Measurements from ENCODE around the gene CLPSL2. TPM values are rescaled to one million over a fixed set of nuclear protein-coding genes. Genes with fewer than 3 reads are reported as not detected.

CLPSL2 gene
- total and polyA plus RNA-seq, 10 of the 15 experiments (the other 5 are each of a cell fraction or from before 2014, with no cell fraction given), result 0.32 to 1.3 TPM; not detected in 8

DNA sequence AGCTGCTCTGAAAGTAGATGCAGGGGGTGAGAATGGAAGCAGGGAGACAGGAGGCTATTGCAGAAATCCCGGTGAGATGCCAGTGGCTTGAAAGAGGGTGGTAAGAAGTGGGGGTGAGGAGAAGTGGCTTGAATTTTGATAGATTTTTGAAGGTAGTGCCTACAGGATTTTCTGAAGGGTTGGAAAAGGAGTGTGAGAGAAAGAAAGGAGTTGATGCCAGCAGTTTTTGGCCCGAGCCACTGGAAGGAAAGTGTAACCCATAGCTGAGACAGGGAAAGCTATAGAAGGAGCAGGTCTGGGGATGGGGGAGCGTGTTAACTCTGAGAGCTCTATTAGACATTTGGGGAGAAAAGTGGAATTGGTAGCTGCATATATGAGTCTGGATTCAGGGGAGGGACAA is 29.9 kb upstream of the CLPSL2 start:
- Histone ChIP-seq H3K36me3 (ENCODE audit: control insufficient read depth in 2 of 2, insufficient read depth in 2 of 2, low read length in 1 of 2) (no peaks in the 10 kb centered on the region), H3K27me3 (replicated peaks in 1 of 2; ENCODE audit: control insufficient read depth in 2 of 2, insufficient read depth in 2 of 2, low read length in 1 of 2) (no peaks in the 10 kb centered on the region), H3K27ac (ENCODE audit: control insufficient read depth, insufficient read depth) (no peak overlapping the region), H3K4me2 (ENCODE audit: control insufficient read depth, insufficient read depth) (no peak overlapping the region), H2AFZ (ENCODE audit: control insufficient read depth, low read depth, low read length) (no peak overlapping the region), H3K9ac (ENCODE audit: control insufficient read depth, insufficient read depth, low read length) (no peak overlapping the region), H3K9me3 (replicated peaks; ENCODE audit: control insufficient read depth, insufficient read depth, low read length) (peaks cover 2% of the 10 kb centered on the region; the same call in 2 of the 3 replicates), H3K4me3 (no peak overlapping the region), H4K20me1 (ENCODE audit: control insufficient read depth, insufficient read depth) (no peaks in the 10 kb centered on the region), H3K4me1 (ENCODE audit: control insufficient read depth, insufficient read depth, low read length) (no peaks in the 10 kb centered on the region), H3K79me2 (ENCODE audit: control insufficient read depth, insufficient read depth, low read length) (no peaks in the 10 kb centered on the region)
- ATAC-seq (no peak), FAIRE-seq (no peak), DNase-seq (ENCODE audit: low read depth, low spot score) (no peak)
- POLR2A ChIA-PET, result no interaction called here
- RAD21 ChIA-PET (ENCODE audit: unreplicated experiment), result no interaction called here
- TF ChIP-seq KDM1A (IDR thresholded peaks at IDR 0.05; ENCODE audit: borderline replicate concordance), result no peak
- no peak for TF ChIP-seq NFIC (IDR thresholded peaks at IDR 0.05; ENCODE audit: low read depth, low read length)
- TF ChIP-seq PAX8 (IDR thresholded peaks at IDR 0.05), result no peak
- TF ChIP-seq NFYB (IDR thresholded peaks at IDR 0.05; ENCODE audit: insufficient read depth, low read depth, low read length), result no peak
- no peak for TF ChIP-seq SMARCA5 (IDR thresholded peaks at IDR 0.05)
- no peak for TF ChIP-seq ESRRA (IDR thresholded peaks at IDR 0.05; ENCODE audit: low read length)
- TF ChIP-seq, protein P1, sequence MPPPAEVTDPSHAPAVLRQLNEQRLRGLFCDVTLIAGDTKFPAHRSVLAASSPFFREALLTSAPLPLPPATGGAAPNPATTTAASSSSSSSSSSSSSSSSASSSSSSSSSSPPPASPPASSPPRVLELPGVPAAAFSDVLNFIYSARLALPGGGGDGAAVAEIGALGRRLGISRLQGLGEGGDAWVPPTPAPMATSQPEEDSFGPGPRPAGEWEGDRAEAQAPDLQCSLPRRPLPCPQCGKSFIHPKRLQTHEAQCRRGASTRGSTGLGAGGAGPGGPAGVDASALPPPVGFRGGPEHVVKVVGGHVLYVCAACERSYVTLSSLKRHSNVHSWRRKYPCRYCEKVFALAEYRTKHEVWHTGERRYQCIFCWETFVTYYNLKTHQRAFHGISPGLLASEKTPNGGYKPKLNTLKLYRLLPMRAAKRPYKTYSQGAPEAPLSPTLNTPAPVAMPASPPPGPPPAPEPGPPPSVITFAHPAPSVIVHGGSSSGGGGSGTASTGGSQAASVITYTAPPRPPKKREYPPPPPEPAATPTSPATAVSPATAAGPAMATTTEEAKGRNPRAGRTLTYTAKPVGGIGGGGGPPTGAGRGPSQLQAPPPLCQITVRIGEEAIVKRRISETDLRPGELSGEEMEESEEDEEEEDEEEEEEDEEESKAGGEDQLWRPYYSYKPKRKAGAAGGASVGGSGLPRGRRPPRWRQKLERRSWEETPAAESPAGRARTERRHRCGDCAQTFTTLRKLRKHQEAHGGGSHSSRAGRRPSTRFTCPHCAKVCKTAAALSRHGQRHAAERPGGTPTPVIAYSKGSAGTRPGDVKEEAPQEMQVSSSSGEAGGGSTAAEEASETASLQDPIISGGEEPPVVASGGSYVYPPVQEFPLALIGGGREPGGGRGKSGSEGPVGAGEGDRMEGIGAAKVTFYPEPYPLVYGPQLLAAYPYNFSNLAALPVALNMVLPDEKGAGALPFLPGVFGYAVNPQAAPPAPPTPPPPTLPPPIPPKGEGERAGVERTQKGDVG (CRISPR knock-in tag; IDR thresholded peaks at IDR 0.05), result no peak
- TF ChIP-seq, protein P2, sequence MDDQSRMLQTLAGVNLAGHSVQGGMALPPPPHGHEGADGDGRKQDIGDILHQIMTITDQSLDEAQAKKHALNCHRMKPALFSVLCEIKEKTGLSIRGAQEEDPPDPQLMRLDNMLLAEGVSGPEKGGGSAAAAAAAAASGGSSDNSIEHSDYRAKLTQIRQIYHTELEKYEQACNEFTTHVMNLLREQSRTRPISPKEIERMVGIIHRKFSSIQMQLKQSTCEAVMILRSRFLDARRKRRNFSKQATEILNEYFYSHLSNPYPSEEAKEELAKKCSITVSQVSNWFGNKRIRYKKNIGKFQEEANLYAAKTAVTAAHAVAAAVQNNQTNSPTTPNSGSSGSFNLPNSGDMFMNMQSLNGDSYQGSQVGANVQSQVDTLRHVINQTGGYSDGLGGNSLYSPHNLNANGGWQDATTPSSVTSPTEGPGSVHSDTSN (IDR thresholded peaks at IDR 0.05; ENCODE audit: insufficient replicate concordance, low read depth, low read length), result no peak
- CTCF ChIA-PET, result interaction anchor here (2.5 kb wide), 1 partner anchor 10 kb away, joined by 9 read pairs; the partner anchor contains the start of gene ARMC12
- in situ Hi-C loops (cut with MboI), result no loop called here
- intact Hi-C loops (cut with micrococcal nuclease; ENCODE audit: unreplicated experiment), result no loop called here
- WGBS (ENCODE audit: insufficient coverage, insufficient replicate concordance, low lambda C conversion rate, missing lambda C conversion rate), result 59% methylated on average over 3 of the region's 3 CpGs
- SMC1A ChIA-PET (ENCODE audit: uncharacterized antibody, unreplicated experiment), result interaction anchor here (1.1 kb wide), 1 partner anchor 10 kb away, joined by 4 read pairs; no protein-coding TSS in a partner anchor
- BruUV-seq (replicated peaks), result no TSS peak
